SIG-M5 (cell line): ENCODE data around the gene ADH4.

Experiments
- DNase-seq: peaks from one replicate; lab custom pipeline; 2025; lab: John Stamatoyannopoulos, UW

ADH4 gene

GRCh38 chr4:99079625-99080295 is 64.3 kb downstream of the ADH4 start:
- DNase-seq, result no peak

- DNase-seq, result no peak
Measured at GRCh38 chr4:99078931-99079624, 65.0 kb downstream of the ADH4 start.

DNA sequence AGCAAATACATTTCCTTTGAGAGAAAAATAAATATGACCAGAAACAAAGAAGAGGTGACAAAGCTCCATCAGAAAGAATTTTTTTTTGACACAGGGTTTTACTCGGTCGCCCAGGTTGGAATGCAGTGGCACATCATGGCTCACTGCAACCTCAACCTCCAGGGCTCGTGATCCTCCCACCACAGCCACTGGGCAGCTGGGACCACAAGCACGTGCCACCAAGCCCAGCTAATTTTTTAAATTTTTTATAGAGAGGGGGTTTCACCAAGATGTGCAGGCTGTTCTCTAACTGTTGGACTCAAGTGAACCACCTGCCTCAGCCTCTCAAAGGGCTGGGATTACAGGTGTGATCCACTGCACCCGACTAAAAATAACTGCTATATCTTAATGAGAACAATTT is 65.8 kb downstream of the ADH4 start:
- DNase-seq, result no peak

- no peak for DNase-seq
Measured at GRCh38 chr4:99077177-99077576, 66.9 kb downstream of the ADH4 start.

DNA sequence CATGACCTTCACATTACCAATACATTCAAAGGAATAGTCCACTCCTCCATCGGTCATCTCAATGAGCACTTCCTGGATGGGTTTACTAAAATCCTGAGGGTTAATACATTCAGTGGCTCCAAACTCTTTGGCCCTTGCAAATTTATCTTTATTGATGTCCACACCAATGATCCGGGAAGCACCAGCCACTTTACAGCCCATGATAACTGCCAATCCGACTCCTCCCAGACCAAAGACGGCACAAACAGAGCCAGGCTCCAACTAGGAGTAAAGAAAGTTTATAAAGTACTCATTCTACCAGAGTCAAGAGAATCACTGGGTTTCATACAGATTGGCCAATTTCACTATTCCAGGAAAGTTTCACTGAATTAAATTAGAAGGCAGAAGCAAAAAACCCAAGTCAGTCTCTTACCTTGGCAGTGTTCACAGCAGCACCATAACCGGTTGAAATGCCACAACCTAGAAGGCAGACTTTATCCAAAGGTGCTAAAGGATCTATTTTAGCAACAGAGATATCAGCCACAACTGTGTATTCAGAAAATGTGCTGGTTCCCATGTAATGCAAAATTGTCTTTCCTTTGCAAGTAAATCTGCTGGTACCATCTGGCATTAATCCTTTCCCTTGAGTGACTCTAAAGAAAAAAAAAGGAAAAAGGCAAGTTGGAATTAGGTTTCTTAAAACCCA is 67.7 kb downstream of the ADH4 start:
- DNase-seq, result no peak

- no peak for DNase-seq
Measured at GRCh38 chr4:99074816-99075215, 69.3 kb downstream of the ADH4 start.
